Measurements from ENCODE around the gene ARPP21.
A peak's percentile ranks its signal among the peaks of the same experiment; 100 is the strongest.

Gene ARPP21

GRCh38 chr3:35743218-35743617 is 103.9 kb downstream of the ARPP21 start:
- H3K9me3 ChIP-seq (ENCODE audit: control insufficient read depth in 5 of 5, low read length in 5 of 5): no peaks in the 10 kb centered on the region
- no peak overlapping the region for H3K4me3 ChIP-seq (ENCODE audit: low read depth in 1 of 5, low read length in 5 of 5)
- no peak overlapping the region for H3K9ac ChIP-seq (ENCODE audit: low read length in 5 of 5)
- peaks cover 0 to 2% (median 0%) of the 10 kb centered on the region in 5 donors for H3K27me3 ChIP-seq (ENCODE audit: control insufficient read depth in 5 of 5, insufficient read depth in 4 of 5, low read length in 5 of 5)
- no peaks in the 10 kb centered on the region for H3K36me3 ChIP-seq (ENCODE audit: control insufficient read depth in 5 of 5, insufficient read depth in 5 of 5, low read length in 5 of 5)
- no peaks in the 10 kb centered on the region for H3K4me1 ChIP-seq (ENCODE audit: control insufficient read depth in 5 of 5, insufficient read depth in 5 of 5, low read length in 5 of 5)
- H3K27ac ChIP-seq (ENCODE audit: low read depth, low read length): no peak overlapping the region

GRCh38 chr3:35744419-35744818 is 105.1 kb downstream of the ARPP21 start:
- H3K27ac ChIP-seq (ENCODE audit: low read depth, low read length): no peak overlapping the region
- no peak overlapping the region for H3K9ac ChIP-seq (ENCODE audit: low read length in 5 of 5)
- H3K4me3 ChIP-seq (ENCODE audit: low read depth in 1 of 5, low read length in 5 of 5): peak overlapping the region in 1 of 5 donors; percentile 38
- H3K27me3 ChIP-seq (ENCODE audit: control insufficient read depth in 5 of 5, insufficient read depth in 4 of 5, low read length in 5 of 5): peaks cover 0 to 2% (median 0%) of the 10 kb centered on the region in 5 donors
- no peaks in the 10 kb centered on the region for H3K4me1 ChIP-seq (ENCODE audit: control insufficient read depth in 5 of 5, insufficient read depth in 5 of 5, low read length in 5 of 5)
- H3K9me3 ChIP-seq (ENCODE audit: control insufficient read depth in 5 of 5, low read length in 5 of 5): no peaks in the 10 kb centered on the region
- no peaks in the 10 kb centered on the region for H3K36me3 ChIP-seq (ENCODE audit: control insufficient read depth in 5 of 5, insufficient read depth in 5 of 5, low read length in 5 of 5)

DNA sequence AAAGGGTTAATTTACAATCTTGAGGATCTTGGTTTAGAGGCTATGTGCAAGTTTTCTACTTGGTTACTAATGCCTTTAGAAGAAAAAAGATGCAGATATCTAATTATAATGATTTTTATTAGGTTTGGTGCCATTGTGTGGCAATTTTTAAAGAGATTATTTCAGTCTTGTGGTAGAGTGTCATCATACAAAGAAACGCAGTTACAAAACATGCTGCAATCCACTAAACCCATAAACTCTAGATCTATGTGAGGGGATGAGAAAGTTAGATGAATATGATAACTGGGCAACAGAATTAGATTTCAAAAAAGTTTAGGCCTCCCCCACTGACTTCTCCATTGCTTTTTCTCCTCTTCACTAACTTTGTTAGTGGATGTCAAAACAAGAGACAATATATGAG is 106.0 kb downstream of the ARPP21 start:
- no peak overlapping the region for H3K27ac ChIP-seq (ENCODE audit: low read depth, low read length)
- H3K9ac ChIP-seq (ENCODE audit: low read length in 5 of 5): no peak overlapping the region
- no peaks in the 10 kb centered on the region for H3K27me3 ChIP-seq (ENCODE audit: control insufficient read depth in 5 of 5, insufficient read depth in 4 of 5, low read length in 5 of 5)
- H3K9me3 ChIP-seq (ENCODE audit: control insufficient read depth in 5 of 5, low read length in 5 of 5): no peaks in the 10 kb centered on the region
- H3K4me1 ChIP-seq (ENCODE audit: control insufficient read depth in 5 of 5, insufficient read depth in 5 of 5, low read length in 5 of 5): no peaks in the 10 kb centered on the region
- no peaks in the 10 kb centered on the region for H3K36me3 ChIP-seq (ENCODE audit: control insufficient read depth in 5 of 5, insufficient read depth in 5 of 5, low read length in 5 of 5)
- no peak overlapping the region for H3K4me3 ChIP-seq (ENCODE audit: low read depth in 1 of 5, low read length in 5 of 5)

GRCh38 chr3:35745802-35746484 is 106.6 kb downstream of the ARPP21 start:
- no peak overlapping the region for H3K9ac ChIP-seq (ENCODE audit: low read length in 5 of 5)
- no peaks in the 10 kb centered on the region for H3K9me3 ChIP-seq (ENCODE audit: control insufficient read depth in 5 of 5, low read length in 5 of 5)
- H3K4me1 ChIP-seq (ENCODE audit: control insufficient read depth in 5 of 5, insufficient read depth in 5 of 5, low read length in 5 of 5): no peaks in the 10 kb centered on the region
- no peak overlapping the region for H3K27ac ChIP-seq (ENCODE audit: low read depth, low read length)
- no peaks in the 10 kb centered on the region for H3K27me3 ChIP-seq (ENCODE audit: control insufficient read depth in 5 of 5, insufficient read depth in 4 of 5, low read length in 5 of 5)
- no peaks in the 10 kb centered on the region for H3K36me3 ChIP-seq (ENCODE audit: control insufficient read depth in 5 of 5, insufficient read depth in 5 of 5, low read length in 5 of 5)
- no peak overlapping the region for H3K4me3 ChIP-seq (ENCODE audit: low read depth in 1 of 5, low read length in 5 of 5)

DNA sequence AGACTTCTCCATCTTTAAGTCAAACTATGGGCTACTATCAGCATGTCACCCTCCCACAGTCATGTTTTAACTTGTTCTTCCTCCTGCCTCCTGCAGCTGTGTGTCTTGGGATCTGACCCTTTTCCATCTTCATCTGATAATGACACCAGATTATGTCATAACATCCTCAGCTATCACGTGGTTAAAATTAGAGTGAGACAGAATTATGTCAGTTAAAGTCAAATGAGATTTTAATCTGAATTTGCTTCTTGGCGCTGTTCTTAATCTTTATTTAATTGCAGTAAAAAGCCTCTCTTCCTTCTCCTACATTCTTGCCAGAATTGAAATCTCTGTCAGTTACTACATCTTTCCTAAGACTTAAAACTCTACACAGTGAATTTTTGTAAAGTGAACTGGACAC is 107.2 kb downstream of the ARPP21 start:
- H3K4me3 ChIP-seq (ENCODE audit: low read depth in 1 of 5, low read length in 5 of 5): no peak overlapping the region
- no peak overlapping the region for H3K27ac ChIP-seq (ENCODE audit: low read depth, low read length)
- no peaks in the 10 kb centered on the region for H3K4me1 ChIP-seq (ENCODE audit: control insufficient read depth in 5 of 5, insufficient read depth in 5 of 5, low read length in 5 of 5)
- no peaks in the 10 kb centered on the region for H3K9me3 ChIP-seq (ENCODE audit: control insufficient read depth in 5 of 5, low read length in 5 of 5)
- no peak overlapping the region for H3K9ac ChIP-seq (ENCODE audit: low read length in 5 of 5)
- no peaks in the 10 kb centered on the region for H3K27me3 ChIP-seq (ENCODE audit: control insufficient read depth in 5 of 5, insufficient read depth in 4 of 5, low read length in 5 of 5)
- no peaks in the 10 kb centered on the region for H3K36me3 ChIP-seq (ENCODE audit: control insufficient read depth in 5 of 5, insufficient read depth in 5 of 5, low read length in 5 of 5)

- no peak overlapping the region for H3K4me3 ChIP-seq (ENCODE audit: low read depth in 1 of 5, low read length in 5 of 5)
- no peak overlapping the region for H3K9ac ChIP-seq (ENCODE audit: low read length in 5 of 5)
- no peak overlapping the region for H3K27ac ChIP-seq (ENCODE audit: low read depth, low read length)
- no peaks in the 10 kb centered on the region for H3K27me3 ChIP-seq (ENCODE audit: control insufficient read depth in 5 of 5, insufficient read depth in 4 of 5, low read length in 5 of 5)
- H3K4me1 ChIP-seq (ENCODE audit: control insufficient read depth in 5 of 5, insufficient read depth in 5 of 5, low read length in 5 of 5): no peaks in the 10 kb centered on the region
- H3K9me3 ChIP-seq (ENCODE audit: control insufficient read depth in 5 of 5, low read length in 5 of 5): no peaks in the 10 kb centered on the region
- H3K36me3 ChIP-seq (ENCODE audit: control insufficient read depth in 5 of 5, insufficient read depth in 5 of 5, low read length in 5 of 5): no peaks in the 10 kb centered on the region
These were observed 108.8 kb downstream of the ARPP21 start for GRCh38 chr3:35748144-35748543.

GRCh38 chr3:35751207-35751606 is 111.9 kb downstream of the ARPP21 start:
- no peak overlapping the region for H3K4me3 ChIP-seq (ENCODE audit: low read depth in 1 of 5, low read length in 5 of 5)
- H3K9ac ChIP-seq (ENCODE audit: low read length in 5 of 5): no peak overlapping the region
- H3K9me3 ChIP-seq (ENCODE audit: control insufficient read depth in 5 of 5, low read length in 5 of 5): no peaks in the 10 kb centered on the region
- no peaks in the 10 kb centered on the region for H3K36me3 ChIP-seq (ENCODE audit: control insufficient read depth in 5 of 5, insufficient read depth in 5 of 5, low read length in 5 of 5)
- H3K27ac ChIP-seq (ENCODE audit: low read depth, low read length): no peak overlapping the region
- no peaks in the 10 kb centered on the region for H3K4me1 ChIP-seq (ENCODE audit: control insufficient read depth in 5 of 5, insufficient read depth in 5 of 5, low read length in 5 of 5)
- no peaks in the 10 kb centered on the region for H3K27me3 ChIP-seq (ENCODE audit: control insufficient read depth in 5 of 5, insufficient read depth in 4 of 5, low read length in 5 of 5)

GRCh38 chr3:35757991-35758757 is 118.8 kb downstream of the ARPP21 start:
- no peaks in the 10 kb centered on the region for H3K9me3 ChIP-seq (ENCODE audit: control insufficient read depth in 5 of 5, low read length in 5 of 5)
- H3K4me1 ChIP-seq (ENCODE audit: control insufficient read depth in 5 of 5, insufficient read depth in 5 of 5, low read length in 5 of 5): no peaks in the 10 kb centered on the region
- H3K36me3 ChIP-seq (ENCODE audit: control insufficient read depth in 5 of 5, insufficient read depth in 5 of 5, low read length in 5 of 5): no peaks in the 10 kb centered on the region
- H3K27me3 ChIP-seq (ENCODE audit: control insufficient read depth in 5 of 5, insufficient read depth in 4 of 5, low read length in 5 of 5): no peaks in the 10 kb centered on the region
- H3K9ac ChIP-seq (ENCODE audit: low read length in 5 of 5): no peak overlapping the region
- no peak overlapping the region for H3K27ac ChIP-seq (ENCODE audit: low read depth, low read length)
- H3K4me3 ChIP-seq (ENCODE audit: low read depth in 1 of 5, low read length in 5 of 5): no peak overlapping the region

GRCh38 chr3:35760146-35760545 is 120.8 kb downstream of the ARPP21 start:
- H3K36me3 ChIP-seq (ENCODE audit: control insufficient read depth in 5 of 5, insufficient read depth in 5 of 5, low read length in 5 of 5): no peaks in the 10 kb centered on the region

GRCh38 chr3:35761311-35761710 is 122.0 kb downstream of the ARPP21 start:
- Histone ChIP-seq H3K4me3 (ENCODE audit: low read depth in 1 of 5, low read length in 5 of 5) (no peak overlapping the region), H3K27me3 (ENCODE audit: control insufficient read depth in 5 of 5, insufficient read depth in 4 of 5, low read length in 5 of 5) (no peaks in the 10 kb centered on the region), H3K9me3 (ENCODE audit: control insufficient read depth in 5 of 5, low read length in 5 of 5) (no peaks in the 10 kb centered on the region), H3K36me3 (ENCODE audit: control insufficient read depth in 5 of 5, insufficient read depth in 5 of 5, low read length in 5 of 5) (no peaks in the 10 kb centered on the region), H3K9ac (ENCODE audit: low read length in 5 of 5) (no peak overlapping the region), H3K27ac (ENCODE audit: low read depth, low read length) (no peak overlapping the region), H3K4me1 (ENCODE audit: control insufficient read depth in 5 of 5, insufficient read depth in 5 of 5, low read length in 5 of 5) (no peaks in the 10 kb centered on the region)

More at GRCh38 chr3:35760146-35760545, 120.8 kb downstream of the ARPP21 start:
- Histone ChIP-seq H3K4me1 (ENCODE audit: control insufficient read depth in 5 of 5, insufficient read depth in 5 of 5, low read length in 5 of 5) (no peaks in the 10 kb centered on the region), H3K27ac (ENCODE audit: low read depth, low read length) (no peak overlapping the region), H3K9me3 (ENCODE audit: control insufficient read depth in 5 of 5, low read length in 5 of 5) (no peaks in the 10 kb centered on the region), H3K4me3 (ENCODE audit: low read depth in 1 of 5, low read length in 5 of 5) (no peak overlapping the region), H3K9ac (ENCODE audit: low read length in 5 of 5) (no peak overlapping the region), H3K27me3 (ENCODE audit: control insufficient read depth in 5 of 5, insufficient read depth in 4 of 5, low read length in 5 of 5) (no peaks in the 10 kb centered on the region)
